Adipocyte (in vitro differentiated cells): ENCODE data around the gene TSPYL6.
"Not testable (repeated sequence)": the region's sequence is repeated elsewhere in the genome, so short reads cannot be mapped to it uniquely, and the experiment has no call there.

Experiments used
- DNase-seq: peaks from one replicate; pipeline ENCODE4 v3.0.0-alpha.2; 2015; ENCODE audit warnings: low read depth
- H3K27me3 ChIP-seq: replicated peaks from 2 replicates; pipeline ENCODE4 v1.7.0; 2013; ENCODE audit warnings: mild to moderate bottlenecking, low read length, moderate library complexity; ENCODE audit not compliant: control insufficient read depth, insufficient read depth
- H3K36me3 ChIP-seq: 2 replicates; pipeline ENCODE4 v1.7.0; 2013; ENCODE audit warnings: low read length, mild to moderate bottlenecking, moderate library complexity; ENCODE audit not compliant: control insufficient read depth, insufficient read depth, severe bottlenecking
- H3K4me1 ChIP-seq: 2 replicates; pipeline ENCODE4 v1.7.0; 2013; ENCODE audit warnings: mild to moderate bottlenecking, low read length, moderate library complexity; ENCODE audit not compliant: control insufficient read depth, insufficient read depth
- H3K4me3 ChIP-seq: 2 replicates; pipeline ENCODE4 v1.7.0; 2013; ENCODE audit warnings: mild to moderate bottlenecking, low read length, moderate library complexity
- H3K9ac ChIP-seq: 2 replicates; pipeline ENCODE4 v1.7.0; 2013; ENCODE audit warnings: mild to moderate bottlenecking, low read length, moderate library complexity
- H3K9me3 ChIP-seq: 2 replicates; pipeline ENCODE4 v1.7.0; 2013; ENCODE audit warnings: mild to moderate bottlenecking, low read length, moderate library complexity; ENCODE audit not compliant: control insufficient read depth

TSPYL6 gene

GRCh38 chr2:54256091-54256694 is at the start of gene TSPYL6:
Gene TSPYL6, minus strand, starts transcription at chr2:54256229. Its CDS starts 78 bp downstream, at chr2:54256151.
- no peaks in the 10 kb centered on the region for H3K9me3 ChIP-seq

GRCh38 chr2:54303631-54304030 is 47.6 kb upstream of the TSPYL6 start:
- no peak overlapping the region for H3K4me3 ChIP-seq
- no peak for DNase-seq
- no peak overlapping the region for H3K9ac ChIP-seq
- H3K4me1 ChIP-seq = no peaks in the 10 kb centered on the region
- H3K27me3 ChIP-seq = no peaks in the 10 kb centered on the region
- H3K9me3 ChIP-seq = no peaks in the 10 kb centered on the region
- no peaks in the 10 kb centered on the region for H3K36me3 ChIP-seq

More at GRCh38 chr2:54256091-54256694, at the start of gene TSPYL6:
- Histone ChIP-seq H3K9ac (no peak within 1 kb of the TSS), H3K36me3 (no peaks in the 10 kb centered on the region), H3K27me3 (no peaks in the 10 kb centered on the region), H3K4me1 (no peaks in the 10 kb centered on the region), H3K4me3 (no peak within 1 kb of the TSS)
- no peak for DNase-seq

DNA sequence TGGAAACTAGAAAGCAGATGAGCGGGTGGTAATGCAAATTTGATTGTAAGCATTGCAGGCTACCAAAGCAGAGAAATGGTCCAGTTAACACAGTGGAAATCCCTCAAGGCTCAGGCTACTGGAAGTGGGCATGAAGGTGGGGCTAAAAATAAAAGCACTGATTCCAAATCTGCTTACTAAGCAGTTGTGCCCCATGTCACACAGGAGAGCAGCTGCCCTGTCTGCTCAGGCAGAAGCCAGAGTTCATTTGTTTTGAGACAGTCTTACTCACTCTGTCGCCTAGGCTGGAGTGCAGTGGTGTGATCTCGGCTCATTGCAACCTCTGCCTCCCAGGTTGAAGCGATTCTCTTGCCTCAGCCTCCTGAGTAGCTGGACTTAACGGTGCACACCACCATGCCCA is 42.5 kb upstream of the TSPYL6 start:
- H3K9ac ChIP-seq = no peak overlapping the region
- no peaks in the 10 kb centered on the region for H3K9me3 ChIP-seq
- H3K36me3 ChIP-seq = no peaks in the 10 kb centered on the region
- no peak for DNase-seq
- H3K4me3 ChIP-seq = no peak overlapping the region
- H3K27me3 ChIP-seq = no peaks in the 10 kb centered on the region
- H3K4me1 ChIP-seq = no peaks in the 10 kb centered on the region

DNA sequence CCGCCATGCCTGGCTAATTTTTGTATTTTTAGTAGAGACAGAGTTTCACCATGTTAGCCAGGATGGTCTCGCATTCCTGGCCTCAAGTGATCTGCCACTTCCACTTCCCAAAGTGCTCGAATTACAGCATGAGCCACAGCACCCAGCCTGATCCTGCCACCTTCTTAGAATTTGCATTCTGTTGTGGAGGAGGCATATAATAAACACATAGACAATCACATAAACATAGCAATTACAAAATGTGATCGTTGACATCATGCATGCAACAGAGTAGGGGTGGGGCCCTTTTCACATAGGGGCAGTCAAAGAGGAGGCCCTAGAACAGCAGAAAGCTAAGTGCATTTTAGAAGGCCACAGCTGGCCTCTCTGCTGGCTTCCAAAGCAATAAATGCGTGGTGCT is 39.9 kb upstream of the TSPYL6 start:
- Histone ChIP-seq H3K9me3 (no peaks in the 10 kb centered on the region), H3K27me3 (no peaks in the 10 kb centered on the region), H3K4me1 (no peaks in the 10 kb centered on the region), H3K4me3 (no peak overlapping the region), H3K9ac (no peak overlapping the region), H3K36me3 (no peaks in the 10 kb centered on the region)
- DNase-seq = no peak

- H3K36me3 ChIP-seq, H3K9me3 ChIP-seq, DNase-seq, H3K4me3 ChIP-seq, H3K4me1 ChIP-seq, H3K9ac ChIP-seq, H3K27me3 ChIP-seq: not testable (repeated sequence)
Measured at GRCh38 chr2:54294665-54295064, 38.6 kb upstream of the TSPYL6 start.

- H3K9me3 ChIP-seq = no peaks in the 10 kb centered on the region
- no peak for DNase-seq
- no peak overlapping the region for H3K4me3 ChIP-seq
- H3K36me3 ChIP-seq = no peaks in the 10 kb centered on the region
- no peaks in the 10 kb centered on the region for H3K4me1 ChIP-seq
- no peak overlapping the region for H3K9ac ChIP-seq
- H3K27me3 ChIP-seq = no peaks in the 10 kb centered on the region
Measured at GRCh38 chr2:54290356-54291025, 34.5 kb upstream of the TSPYL6 start.

DNA sequence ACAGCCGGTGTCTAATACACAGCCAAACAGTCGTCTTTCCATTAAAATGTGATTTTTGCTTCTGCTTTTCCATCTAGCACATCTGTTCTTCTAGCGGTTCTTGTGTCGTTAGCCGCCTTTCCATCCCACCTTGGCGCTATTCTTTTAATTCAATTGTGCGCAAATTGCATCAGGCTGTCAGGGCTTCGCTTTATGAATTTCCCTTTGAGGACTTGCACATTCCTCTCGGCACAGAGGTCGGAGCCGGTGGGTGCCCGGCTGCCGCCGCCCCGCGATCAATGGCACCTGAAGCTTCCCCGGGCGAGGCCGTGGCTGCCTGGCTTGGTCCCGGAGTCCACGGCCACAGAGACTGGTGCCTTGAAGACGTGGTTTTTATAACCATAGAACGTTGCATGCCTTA is 33.9 kb upstream of the TSPYL6 start:
- no peak for DNase-seq
- no peak overlapping the region for H3K4me3 ChIP-seq
- no peaks in the 10 kb centered on the region for H3K4me1 ChIP-seq
- H3K9ac ChIP-seq = no peak overlapping the region
- no peaks in the 10 kb centered on the region for H3K27me3 ChIP-seq
- no peaks in the 10 kb centered on the region for H3K36me3 ChIP-seq
- no peaks in the 10 kb centered on the region for H3K9me3 ChIP-seq

DNA sequence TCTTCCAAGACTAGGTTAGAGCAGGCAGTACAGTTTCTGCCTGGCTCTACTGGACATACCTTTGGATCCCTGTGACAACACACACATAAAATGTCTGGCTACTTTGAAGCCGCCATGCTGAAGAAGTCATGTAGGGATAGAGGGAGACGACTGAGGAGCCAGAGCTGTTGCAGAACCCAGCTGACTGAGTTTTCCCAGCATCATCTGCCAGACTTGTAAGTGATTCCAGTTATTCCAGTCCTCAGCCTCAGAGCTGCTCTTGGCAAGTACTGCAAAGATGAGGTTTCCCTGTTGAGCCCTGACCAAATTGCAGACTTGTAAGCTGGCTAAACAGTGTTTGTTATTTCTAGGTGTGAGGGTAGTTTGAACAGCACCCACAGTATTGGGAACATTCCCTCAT is 31.5 kb upstream of the TSPYL6 start:
- Histone ChIP-seq H3K36me3 (no peaks in the 10 kb centered on the region), H3K4me3 (no peak overlapping the region), H3K9me3 (no peaks in the 10 kb centered on the region), H3K4me1 (no peaks in the 10 kb centered on the region), H3K9ac (no peak overlapping the region), H3K27me3 (no peaks in the 10 kb centered on the region)
- no peak for DNase-seq

- Histone ChIP-seq H3K4me3 (no peak overlapping the region), H3K36me3 (no peaks in the 10 kb centered on the region), H3K4me1 (no peaks in the 10 kb centered on the region), H3K9me3 (no peaks in the 10 kb centered on the region), H3K27me3 (no peaks in the 10 kb centered on the region), H3K9ac (no peak overlapping the region)
- no peak for DNase-seq
Measured at GRCh38 chr2:54285451-54285850, 29.4 kb upstream of the TSPYL6 start.

- Histone ChIP-seq H3K9ac (no peak overlapping the region), H3K4me1 (no peaks in the 10 kb centered on the region), H3K4me3 (no peak overlapping the region), H3K9me3 (no peaks in the 10 kb centered on the region), H3K36me3 (no peaks in the 10 kb centered on the region), H3K27me3 (no peaks in the 10 kb centered on the region)
- DNase-seq = no peak
Measured at GRCh38 chr2:54284826-54285225, 28.8 kb upstream of the TSPYL6 start.

GRCh38 chr2:54279385-54279784 is 23.4 kb upstream of the TSPYL6 start:
- H3K4me1 ChIP-seq = peaks cover 14% of the 10 kb centered on the region
- H3K9me3 ChIP-seq = no peaks in the 10 kb centered on the region

DNA sequence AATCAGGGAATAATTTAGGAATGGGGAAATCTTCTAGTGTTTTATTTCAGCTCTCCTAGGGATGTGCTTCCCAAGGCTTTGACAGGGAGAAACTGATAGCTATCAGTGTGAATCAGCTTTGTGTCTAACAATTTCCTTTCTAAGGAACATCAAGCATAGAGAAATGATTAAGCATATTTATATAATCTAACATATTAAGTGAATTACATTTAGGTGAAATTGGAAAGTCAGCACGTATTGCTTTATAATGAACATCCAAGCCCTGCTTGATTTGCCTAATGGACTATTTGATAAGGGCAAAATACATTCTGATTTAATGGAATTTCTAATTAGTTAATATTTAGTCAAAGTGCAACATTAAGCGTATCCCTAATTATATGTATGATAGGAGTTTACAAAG is 19.5 kb upstream of the TSPYL6 start:
- Histone ChIP-seq H3K27me3 (no peaks in the 10 kb centered on the region), H3K4me1 (peaks cover 16% of the 10 kb centered on the region), H3K9ac (peak overlapping the region; percentile 47), H3K4me3 (no peak overlapping the region), H3K9me3 (no peaks in the 10 kb centered on the region), H3K36me3 (peaks cover 3% of the 10 kb centered on the region)
- peak; percentile 19 for DNase-seq

More at GRCh38 chr2:54279385-54279784, 23.4 kb upstream of the TSPYL6 start:
- Histone ChIP-seq H3K9ac (no peak overlapping the region), H3K27me3 (no peaks in the 10 kb centered on the region), H3K4me3 (no peak overlapping the region), H3K36me3 (no peaks in the 10 kb centered on the region)
- DNase-seq = no peak
